DOHH2 (cell line): ENCODE results near the gene CCNA1.

Source experiments
- EZH2phosphoT487 ChIP-seq: fragments of 200-600 bp; sonication (generic); IDR thresholded peaks from 2 replicates; pipeline ENCODE4 v1.6.1; 2017; ENCODE audit warnings: borderline replicate concordance, mild to moderate bottlenecking, antibody characterized with exemption, low read length, moderate library complexity, mixed read lengths
- TF ChIP-seq, protein P1 (sequence below): fragments of 200-600 bp; sonication (generic); IDR thresholded peaks from one replicate; pipeline ENCODE4 v1.5.1; 2014; ENCODE audit warnings: antibody characterized with exemption, mild to moderate bottlenecking, low read depth, low read length; ENCODE audit not compliant: poor library complexity, severe bottlenecking

DNA sequence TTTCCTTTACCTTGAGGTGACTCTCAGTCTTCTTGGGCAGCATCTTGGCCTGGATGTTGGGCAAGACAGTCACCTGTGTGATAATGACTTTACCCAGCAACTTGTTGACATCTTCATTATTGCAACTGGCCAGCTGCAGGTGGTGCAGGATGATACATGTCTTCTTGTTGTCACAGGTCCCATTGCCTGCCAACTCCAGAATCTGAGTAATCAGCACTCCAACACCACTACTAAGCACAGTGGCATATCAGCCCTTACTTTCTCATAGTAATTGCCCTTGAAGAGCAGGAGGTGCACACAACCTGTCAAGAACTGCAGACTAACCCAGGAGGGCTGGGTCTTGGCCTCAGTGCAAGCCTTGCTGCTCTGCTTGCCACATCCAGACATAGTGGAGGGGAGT, 57.8 kb downstream of the CCNA1 start:
- TF ChIP-seq, protein P1, sequence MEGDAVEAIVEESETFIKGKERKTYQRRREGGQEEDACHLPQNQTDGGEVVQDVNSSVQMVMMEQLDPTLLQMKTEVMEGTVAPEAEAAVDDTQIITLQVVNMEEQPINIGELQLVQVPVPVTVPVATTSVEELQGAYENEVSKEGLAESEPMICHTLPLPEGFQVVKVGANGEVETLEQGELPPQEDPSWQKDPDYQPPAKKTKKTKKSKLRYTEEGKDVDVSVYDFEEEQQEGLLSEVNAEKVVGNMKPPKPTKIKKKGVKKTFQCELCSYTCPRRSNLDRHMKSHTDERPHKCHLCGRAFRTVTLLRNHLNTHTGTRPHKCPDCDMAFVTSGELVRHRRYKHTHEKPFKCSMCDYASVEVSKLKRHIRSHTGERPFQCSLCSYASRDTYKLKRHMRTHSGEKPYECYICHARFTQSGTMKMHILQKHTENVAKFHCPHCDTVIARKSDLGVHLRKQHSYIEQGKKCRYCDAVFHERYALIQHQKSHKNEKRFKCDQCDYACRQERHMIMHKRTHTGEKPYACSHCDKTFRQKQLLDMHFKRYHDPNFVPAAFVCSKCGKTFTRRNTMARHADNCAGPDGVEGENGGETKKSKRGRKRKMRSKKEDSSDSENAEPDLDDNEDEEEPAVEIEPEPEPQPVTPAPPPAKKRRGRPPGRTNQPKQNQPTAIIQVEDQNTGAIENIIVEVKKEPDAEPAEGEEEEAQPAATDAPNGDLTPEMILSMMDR: no peak
- TF ChIP-seq EZH2phosphoT487: no peak
